SK-N-SH (cell line): ENCODE results near the gene AP3D1.

Experiments used
- EP300 ChIP-seq, 2 experiments: IDR thresholded peaks; 2 replicates each; pipeline versions ENCODE4 v1.4.0 to v1.6.1; 2012; ENCODE audit warnings: borderline replicate concordance in 1 of 2, low read depth in 1 of 2, low read length in 1 of 2
- EZH2phosphoT487 ChIP-seq: fragments of 200-600 bp; sonication (generic); IDR thresholded peaks from 2 replicates; pipeline ENCODE4 v1.6.1; 2017; ENCODE audit warnings: low read depth, mixed run types, mild to moderate bottlenecking, antibody characterized with exemption, moderate library complexity, borderline replicate concordance
- FOSL2 ChIP-seq: IDR thresholded peaks from 2 replicates; pipeline ENCODE4 v1.4.0; 2012; ENCODE audit warnings: low read depth, mild to moderate bottlenecking, moderate library complexity, borderline replicate concordance
- FOXM1 ChIP-seq: IDR thresholded peaks from 2 replicates; pipeline ENCODE4 v1.4.0; 2012; ENCODE audit warnings: low read depth, mild to moderate bottlenecking
- GABPA ChIP-seq: IDR thresholded peaks from 2 replicates; pipeline ENCODE4 v1.4.0; 2012; ENCODE audit warnings: low read depth, mild to moderate bottlenecking
- POLR2AphosphoS5 ChIP-seq: IDR thresholded peaks from 2 replicates; pipeline ENCODE4 v1.6.1; 2012; ENCODE audit warnings: low read depth, low read length
- RAD21 ChIP-seq: IDR thresholded peaks from 2 replicates; pipeline ENCODE4 v1.6.1; 2012; ENCODE audit warnings: mild to moderate bottlenecking, low read length
- RCOR1 ChIP-seq: fragments of 150-350 bp; IDR thresholded peaks from 2 replicates; pipeline ENCODE4 v1.6.1; 2017; ENCODE audit warnings: antibody characterized with exemption, low read length
- SIN3A ChIP-seq: IDR thresholded peaks from 2 replicates; pipeline ENCODE4 v1.6.1; 2012; ENCODE audit warnings: low read depth, mild to moderate bottlenecking, low read length, moderate library complexity, borderline replicate concordance
- TAF1 ChIP-seq: IDR thresholded peaks from 2 replicates; pipeline ENCODE4 v1.6.1; 2012; ENCODE audit warnings: low read depth, mild to moderate bottlenecking, low read length, moderate library complexity, borderline replicate concordance
- YY1 ChIP-seq: IDR thresholded peaks from 2 replicates; pipeline ENCODE4 v1.4.0; 2012; ENCODE audit warnings: low read depth, mild to moderate bottlenecking
- TF ChIP-seq, protein P1 (sequence below): fragments of 200-600 bp; sonication (generic); IDR thresholded peaks from 2 replicates; pipeline ENCODE4 v1.6.1; 2017; ENCODE audit warnings: antibody characterized with exemption, mild to moderate bottlenecking, moderate library complexity
- TF ChIP-seq, protein P2 (sequence below): fragments of 150-350 bp; IDR thresholded peaks from 2 replicates; pipeline ENCODE4 v1.6.1; 2017; ENCODE audit warnings: antibody characterized with exemption, low read length, low read depth, borderline replicate concordance
- TF ChIP-seq, protein P3 (sequence below): IDR thresholded peaks from 2 replicates; pipeline ENCODE4 v1.6.1; 2012; ENCODE audit warnings: mild to moderate bottlenecking, low read depth, low read length, moderate library complexity

DNA sequence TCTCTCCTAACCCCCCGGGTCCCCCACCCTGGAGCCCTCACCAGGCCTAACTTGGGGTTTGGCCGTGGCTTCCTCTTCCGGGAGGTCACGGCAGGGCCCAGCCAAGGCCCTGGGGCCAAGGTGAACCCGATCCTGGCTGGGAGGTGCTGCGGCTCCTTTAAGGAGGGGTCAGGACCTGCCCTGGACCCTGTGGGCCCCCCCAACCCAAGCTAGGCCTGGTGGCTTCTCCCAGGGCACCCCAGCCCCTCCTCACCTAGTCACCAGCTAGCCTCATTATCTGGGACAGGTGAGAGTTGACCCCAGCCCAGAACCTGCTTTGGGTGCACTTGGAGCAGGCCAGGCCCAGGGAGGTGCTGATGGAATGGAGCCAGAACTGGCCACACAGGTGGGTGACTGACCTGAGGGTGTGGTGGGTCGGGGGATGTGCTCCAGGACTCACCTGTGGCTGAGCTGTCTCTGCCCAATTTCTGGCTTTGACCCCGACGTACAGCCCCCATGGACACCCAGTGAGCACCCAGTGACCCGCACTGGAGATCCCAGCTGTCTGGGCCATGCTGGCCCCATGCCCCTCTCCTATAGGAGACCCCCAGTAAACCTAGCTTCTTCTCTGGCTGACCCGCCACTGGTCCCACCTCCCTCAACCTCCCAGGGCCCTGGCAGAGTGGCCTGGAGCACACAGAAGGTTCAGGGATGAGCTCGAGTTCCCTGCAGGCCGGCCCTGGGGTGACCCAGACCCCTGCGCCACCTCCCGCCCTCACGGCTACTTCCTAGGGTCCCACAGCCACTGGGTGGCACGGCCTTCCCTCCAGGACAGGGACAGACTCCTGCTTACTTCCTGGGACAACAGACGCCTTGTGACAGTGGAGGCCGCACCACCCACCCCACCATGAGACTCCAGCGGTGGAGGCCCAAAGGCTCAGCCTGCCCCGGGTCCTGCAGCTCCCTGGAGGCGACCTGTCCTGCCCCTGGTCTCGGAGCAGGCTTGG is 93.6 kb downstream of the AP3D1 start:
- no peak for TF ChIP-seq EZH2phosphoT487
- TF ChIP-seq, protein P1, sequence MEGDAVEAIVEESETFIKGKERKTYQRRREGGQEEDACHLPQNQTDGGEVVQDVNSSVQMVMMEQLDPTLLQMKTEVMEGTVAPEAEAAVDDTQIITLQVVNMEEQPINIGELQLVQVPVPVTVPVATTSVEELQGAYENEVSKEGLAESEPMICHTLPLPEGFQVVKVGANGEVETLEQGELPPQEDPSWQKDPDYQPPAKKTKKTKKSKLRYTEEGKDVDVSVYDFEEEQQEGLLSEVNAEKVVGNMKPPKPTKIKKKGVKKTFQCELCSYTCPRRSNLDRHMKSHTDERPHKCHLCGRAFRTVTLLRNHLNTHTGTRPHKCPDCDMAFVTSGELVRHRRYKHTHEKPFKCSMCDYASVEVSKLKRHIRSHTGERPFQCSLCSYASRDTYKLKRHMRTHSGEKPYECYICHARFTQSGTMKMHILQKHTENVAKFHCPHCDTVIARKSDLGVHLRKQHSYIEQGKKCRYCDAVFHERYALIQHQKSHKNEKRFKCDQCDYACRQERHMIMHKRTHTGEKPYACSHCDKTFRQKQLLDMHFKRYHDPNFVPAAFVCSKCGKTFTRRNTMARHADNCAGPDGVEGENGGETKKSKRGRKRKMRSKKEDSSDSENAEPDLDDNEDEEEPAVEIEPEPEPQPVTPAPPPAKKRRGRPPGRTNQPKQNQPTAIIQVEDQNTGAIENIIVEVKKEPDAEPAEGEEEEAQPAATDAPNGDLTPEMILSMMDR = no peak
- TF ChIP-seq, protein P2, sequence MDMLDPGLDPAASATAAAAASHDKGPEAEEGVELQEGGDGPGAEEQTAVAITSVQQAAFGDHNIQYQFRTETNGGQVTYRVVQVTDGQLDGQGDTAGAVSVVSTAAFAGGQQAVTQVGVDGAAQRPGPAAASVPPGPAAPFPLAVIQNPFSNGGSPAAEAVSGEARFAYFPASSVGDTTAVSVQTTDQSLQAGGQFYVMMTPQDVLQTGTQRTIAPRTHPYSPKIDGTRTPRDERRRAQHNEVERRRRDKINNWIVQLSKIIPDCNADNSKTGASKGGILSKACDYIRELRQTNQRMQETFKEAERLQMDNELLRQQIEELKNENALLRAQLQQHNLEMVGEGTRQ = no peak
- no peak for TF ChIP-seq TAF1
- no peak for TF ChIP-seq RCOR1
- no peak for TF ChIP-seq FOXM1
- TF ChIP-seq POLR2AphosphoS5 = no peak
- TF ChIP-seq SIN3A = no peak
- TF ChIP-seq EP300 (IDR thresholded peaks at IDR 0.05; ENCODE audit: borderline replicate concordance in 1 of 2, low read depth in 1 of 2, low read length in 1 of 2) = no peak
- no peak for TF ChIP-seq GABPA
- no peak for TF ChIP-seq FOSL2
- TF ChIP-seq, protein P3, sequence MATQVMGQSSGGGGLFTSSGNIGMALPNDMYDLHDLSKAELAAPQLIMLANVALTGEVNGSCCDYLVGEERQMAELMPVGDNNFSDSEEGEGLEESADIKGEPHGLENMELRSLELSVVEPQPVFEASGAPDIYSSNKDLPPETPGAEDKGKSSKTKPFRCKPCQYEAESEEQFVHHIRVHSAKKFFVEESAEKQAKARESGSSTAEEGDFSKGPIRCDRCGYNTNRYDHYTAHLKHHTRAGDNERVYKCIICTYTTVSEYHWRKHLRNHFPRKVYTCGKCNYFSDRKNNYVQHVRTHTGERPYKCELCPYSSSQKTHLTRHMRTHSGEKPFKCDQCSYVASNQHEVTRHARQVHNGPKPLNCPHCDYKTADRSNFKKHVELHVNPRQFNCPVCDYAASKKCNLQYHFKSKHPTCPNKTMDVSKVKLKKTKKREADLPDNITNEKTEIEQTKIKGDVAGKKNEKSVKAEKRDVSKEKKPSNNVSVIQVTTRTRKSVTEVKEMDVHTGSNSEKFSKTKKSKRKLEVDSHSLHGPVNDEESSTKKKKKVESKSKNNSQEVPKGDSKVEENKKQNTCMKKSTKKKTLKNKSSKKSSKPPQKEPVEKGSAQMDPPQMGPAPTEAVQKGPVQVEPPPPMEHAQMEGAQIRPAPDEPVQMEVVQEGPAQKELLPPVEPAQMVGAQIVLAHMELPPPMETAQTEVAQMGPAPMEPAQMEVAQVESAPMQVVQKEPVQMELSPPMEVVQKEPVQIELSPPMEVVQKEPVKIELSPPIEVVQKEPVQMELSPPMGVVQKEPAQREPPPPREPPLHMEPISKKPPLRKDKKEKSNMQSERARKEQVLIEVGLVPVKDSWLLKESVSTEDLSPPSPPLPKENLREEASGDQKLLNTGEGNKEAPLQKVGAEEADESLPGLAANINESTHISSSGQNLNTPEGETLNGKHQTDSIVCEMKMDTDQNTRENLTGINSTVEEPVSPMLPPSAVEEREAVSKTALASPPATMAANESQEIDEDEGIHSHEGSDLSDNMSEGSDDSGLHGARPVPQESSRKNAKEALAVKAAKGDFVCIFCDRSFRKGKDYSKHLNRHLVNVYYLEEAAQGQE = no peak
- TF ChIP-seq YY1 = no peak
- TF ChIP-seq RAD21 = no peak
